Mesendoderm (in vitro differentiated cells): Measurements from ENCODE around the gene ZC2HC1C.

ENCODE experiments used
- DNase-seq: peaks from one replicate; pipeline ENCODE4 v3.0.0; 2013
- H2AK5ac ChIP-seq: 2 replicates; pipeline ENCODE4 v1.6.1; 2013; ENCODE audit warnings: low read length, inconsistent platforms
- H2BK120ac ChIP-seq: 2 replicates; pipeline ENCODE4 v1.6.1; 2013; ENCODE audit warnings: low read depth, mild to moderate bottlenecking, low read length, moderate library complexity, mixed read lengths
- H2BK15ac ChIP-seq: replicated peaks from 2 replicates; pipeline ENCODE4 v1.6.1; 2013; ENCODE audit warnings: low read depth, mild to moderate bottlenecking, moderate library complexity
- H2BK5ac ChIP-seq: 2 replicates; pipeline ENCODE4 v1.6.1; 2013; ENCODE audit warnings: low read length, inconsistent platforms
- H3K18ac ChIP-seq: 2 replicates; pipeline ENCODE4 v1.6.1; 2013; ENCODE audit warnings: mild to moderate bottlenecking, low read length, mixed read lengths
- H3K23ac ChIP-seq: one replicate; pipeline ENCODE4 v1.6.1; 2013; ENCODE audit warnings: low read length
- H3K27ac ChIP-seq: 2 replicates; pipeline ENCODE4 v1.5.1; 2013; ENCODE audit warnings: low read depth, mild to moderate bottlenecking, inconsistent platforms, low read length, moderate library complexity
- H3K27me3 ChIP-seq: 2 replicates; pipeline ENCODE4 v1.6.1; 2013; ENCODE audit warnings: low read length, control low read depth, mild to moderate bottlenecking, inconsistent platforms; ENCODE audit not compliant: insufficient read depth, poor library complexity
- H3K36me3 ChIP-seq: 2 replicates; pipeline ENCODE4 v1.6.1; 2013; ENCODE audit warnings: low read length, inconsistent platforms; ENCODE audit not compliant: control insufficient read depth, insufficient read depth
- H3K4ac ChIP-seq: one replicate; pipeline ENCODE4 v1.6.1; 2013; ENCODE audit warnings: low read depth, mild to moderate bottlenecking, low read length, moderate library complexity
- H3K4me1 ChIP-seq: 2 replicates; pipeline ENCODE4 v1.6.1; 2013; ENCODE audit warnings: low read depth, low read length, inconsistent platforms; ENCODE audit not compliant: control insufficient read depth
- H3K4me2 ChIP-seq: 2 replicates; pipeline ENCODE4 v1.6.1; 2013; ENCODE audit warnings: low read length
- H3K4me3 ChIP-seq: 2 replicates; pipeline ENCODE4 v1.5.1; 2013; ENCODE audit warnings: mild to moderate bottlenecking, low read length
- H3K56ac ChIP-seq: one replicate; pipeline ENCODE4 v1.6.1; 2013; ENCODE audit warnings: low read length
- H3K79me1 ChIP-seq: 2 replicates; pipeline ENCODE4 v1.6.1; 2013; ENCODE audit warnings: low read length, inconsistent platforms
- H3K79me2 ChIP-seq: 2 replicates; pipeline ENCODE4 v1.6.1; 2013; ENCODE audit warnings: mild to moderate bottlenecking, low read length; ENCODE audit not compliant: control insufficient read depth, insufficient read depth
- H3K9ac ChIP-seq: 2 replicates; pipeline ENCODE4 v1.6.1; 2013; ENCODE audit warnings: low read length, inconsistent platforms
- H4K5ac ChIP-seq: one replicate; pipeline ENCODE4 v1.6.1; 2013; ENCODE audit warnings: low read length
- H4K8ac ChIP-seq: one replicate; pipeline ENCODE4 v1.6.1; 2013; ENCODE audit warnings: low read depth, mild to moderate bottlenecking, control low read depth, low read length, moderate library complexity
- WGBS: extraction: QIAGEN DNeasy Blood & Tissue Kit; methylation state at CpG from one replicate; pipeline ENCODE4 v1.1.7; 2013; ENCODE audit warnings: low lambda C conversion rate, missing lambda C conversion rate; ENCODE audit not compliant: insufficient coverage; ENCODE audit errors: extremely low coverage; 5-methylcytosine and 5-hydroxymethylcytosine counted together

ZC2HC1C gene

GRCh38 chr14:75049731-75050201 is 19.7 kb upstream of the ZC2HC1C start:
- DNase-seq, result no peak
- Histone ChIP-seq H3K27me3 (no peaks in the 10 kb centered on the region), H3K79me1 (peaks cover 2% of the 10 kb centered on the region), H2BK120ac (no peak overlapping the region), H2AK5ac (no peak overlapping the region), H3K36me3 (no peaks in the 10 kb centered on the region), H2BK5ac (no peak overlapping the region), H3K23ac (no peak overlapping the region), H3K79me2 (no peaks in the 10 kb centered on the region), H3K4ac (no peak overlapping the region), H3K4me1 (no peaks in the 10 kb centered on the region), H3K4me3 (no peak overlapping the region), H3K27ac (no peak overlapping the region), H3K18ac (no peak overlapping the region), H3K56ac (no peak overlapping the region), H3K4me2 (no peak overlapping the region), H4K5ac (no peak overlapping the region), H4K8ac (no peak overlapping the region), H2BK15ac (no peak overlapping the region), H3K9ac (no peak overlapping the region)
- no CpG with 5 or more reads among the region's 3 CpGs for WGBS

DNA sequence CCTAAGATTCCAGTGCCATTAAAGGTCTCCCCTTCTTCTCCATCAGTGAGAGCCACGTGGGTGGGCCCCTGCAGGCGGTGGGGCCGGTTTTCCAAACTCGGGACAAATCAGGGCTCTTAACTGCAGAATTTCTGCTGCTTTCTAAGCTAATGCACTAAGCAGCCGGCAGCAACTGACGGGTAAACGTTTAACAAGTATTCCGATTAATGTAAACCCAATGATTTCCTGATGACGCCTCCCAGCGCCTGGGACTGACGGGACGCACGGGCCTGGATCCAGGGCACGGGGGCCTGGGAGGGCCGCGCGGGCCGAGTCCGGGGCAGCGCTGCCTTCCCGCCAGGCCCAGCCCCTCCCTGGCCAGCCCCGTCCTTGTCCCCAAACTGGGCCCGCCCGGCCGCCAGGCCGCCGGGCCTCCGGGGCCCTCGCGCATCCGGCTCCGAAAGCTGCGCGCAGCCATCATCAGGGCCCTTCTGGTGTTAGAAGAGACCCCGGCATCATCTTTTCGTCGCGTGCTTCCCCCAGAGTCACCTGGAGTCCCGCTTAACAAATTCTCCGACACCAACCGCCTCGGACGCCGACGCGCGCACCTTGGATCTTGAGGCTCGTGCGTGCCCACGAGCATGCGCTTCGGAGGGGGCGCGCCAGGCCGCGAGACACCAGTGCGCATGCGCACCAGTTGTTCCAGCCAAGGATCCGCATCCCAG is 18.4 kb upstream of the ZC2HC1C start, which contains the start of gene MLH3:
MLH3 (minus strand) TSS at position 616 of the 704 bp plus-strand sequence. CDS start 1,812 bp downstream, outside the sequence.
- Histone ChIP-seq H2BK15ac (no peak within 1 kb of the TSS), H3K79me2 (no peaks in the 10 kb centered on the region), H3K18ac (peak within 1 kb of the TSS; percentile 99), H3K36me3 (no peaks in the 10 kb centered on the region), H3K79me1 (peaks cover 2% of the 10 kb centered on the region), H3K27ac (peak within 1 kb of the TSS; percentile 67), H3K4me3 (peak within 1 kb of the TSS; percentile 52), H4K5ac (no peak within 1 kb of the TSS), H2BK120ac (no peak within 1 kb of the TSS), H3K9ac (peak within 1 kb of the TSS; percentile 81), H4K8ac (peak within 1 kb of the TSS; percentile 77), H3K23ac (no peak within 1 kb of the TSS), H3K4ac (peak within 1 kb of the TSS; percentile 79), H3K4me1 (no peaks in the 10 kb centered on the region), H3K27me3 (no peaks in the 10 kb centered on the region), H2BK5ac (no peak within 1 kb of the TSS), H3K4me2 (peak within 1 kb of the TSS; percentile 45), H2AK5ac (no peak within 1 kb of the TSS), H3K56ac (peak within 1 kb of the TSS; percentile 81)
- WGBS, result no CpG with 5 or more reads among the region's 59 CpGs
- DNase-seq, result peak; percentile 95

DNA sequence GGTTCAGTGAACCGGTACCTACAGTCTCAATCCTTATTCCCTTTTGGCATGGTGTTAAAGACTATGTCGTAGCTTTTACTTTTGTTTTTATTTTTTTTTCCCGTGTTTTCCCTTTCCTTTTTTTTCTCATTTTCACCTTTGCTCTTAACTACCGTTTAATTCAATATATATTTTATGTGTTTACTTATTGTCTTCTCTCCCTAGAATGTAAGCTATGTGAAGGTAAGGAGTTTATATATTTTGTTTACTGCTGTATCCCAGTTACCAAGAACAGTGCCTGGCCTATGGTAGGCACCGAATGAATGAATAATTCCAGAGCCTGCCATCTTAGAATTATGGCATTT is 17.9 kb upstream of the ZC2HC1C start:
- no peak overlapping the region for H3K9ac ChIP-seq
- H3K4me3 ChIP-seq, result no peak overlapping the region
- no peak overlapping the region for H3K4ac ChIP-seq
- H3K36me3 ChIP-seq, result no peaks in the 10 kb centered on the region
- no peak overlapping the region for H2BK15ac ChIP-seq
- 100% methylated on average over 1 of the region's 5 CpGs for WGBS
- no peak overlapping the region for H3K4me2 ChIP-seq
- no peak overlapping the region for H3K27ac ChIP-seq
- no peak overlapping the region for H2BK120ac ChIP-seq
- H4K5ac ChIP-seq, result no peak overlapping the region
- no peaks in the 10 kb centered on the region for H3K79me2 ChIP-seq
- H3K4me1 ChIP-seq, result no peaks in the 10 kb centered on the region
- no peaks in the 10 kb centered on the region for H3K79me1 ChIP-seq
- DNase-seq, result peak; percentile 14
- H2AK5ac ChIP-seq, result no peak overlapping the region
- no peaks in the 10 kb centered on the region for H3K27me3 ChIP-seq
- no peak overlapping the region for H2BK5ac ChIP-seq
- H3K56ac ChIP-seq, result no peak overlapping the region
- H4K8ac ChIP-seq, result no peak overlapping the region
- H3K18ac ChIP-seq, result no peak overlapping the region
- H3K23ac ChIP-seq, result no peak overlapping the region

DNA sequence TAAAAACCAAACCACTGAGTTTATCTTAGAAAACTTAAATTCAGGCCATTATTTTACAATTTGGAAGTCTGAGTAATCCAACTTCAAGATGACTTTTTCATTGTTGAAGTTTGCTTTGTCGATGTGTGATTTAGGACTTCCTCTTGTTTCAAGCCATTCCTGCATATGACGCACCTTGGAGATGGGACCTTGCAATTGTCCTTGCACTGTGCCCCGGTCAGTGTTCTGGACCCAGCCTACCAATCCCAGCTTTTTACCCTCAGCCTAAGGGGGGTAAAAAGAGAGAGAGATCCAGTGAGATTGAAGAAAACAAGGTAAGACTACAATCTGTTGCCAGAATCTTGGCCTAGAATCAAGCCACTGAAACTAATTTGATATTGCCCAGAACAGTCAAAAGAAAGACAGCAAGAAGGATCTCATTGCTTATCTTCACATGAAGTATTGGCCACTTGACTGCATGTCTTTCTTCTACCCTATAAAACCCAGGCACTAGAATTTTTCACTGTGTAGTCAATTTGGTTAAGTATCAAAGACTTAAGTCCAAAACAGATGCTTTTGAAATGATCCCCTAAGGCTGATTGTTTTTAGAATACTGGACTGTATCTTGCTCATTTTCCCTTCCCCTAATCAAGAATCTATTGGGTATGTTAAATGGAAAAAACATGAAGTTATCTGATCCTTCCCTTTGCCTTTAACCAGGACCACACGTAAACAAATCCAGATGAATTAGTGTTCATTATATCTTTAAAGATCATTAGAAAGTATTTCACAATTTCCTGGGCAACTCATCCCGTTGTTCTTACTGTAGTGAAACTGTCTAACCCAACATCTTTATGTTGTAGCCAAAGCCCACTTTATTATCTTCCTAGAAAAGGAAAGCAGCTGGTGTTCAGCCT is 15.8 kb upstream of the ZC2HC1C start:
- no peak overlapping the region for H3K9ac ChIP-seq
- H2BK5ac ChIP-seq, result no peak overlapping the region
- no CpG with 5 or more reads among the region's 5 CpGs for WGBS
- H2BK120ac ChIP-seq, result no peak overlapping the region
- H4K5ac ChIP-seq, result no peak overlapping the region
- H3K23ac ChIP-seq, result no peak overlapping the region
- H3K27ac ChIP-seq, result no peak overlapping the region
- H2BK15ac ChIP-seq, result no peak overlapping the region
- no peak overlapping the region for H4K8ac ChIP-seq
- no peak for DNase-seq
- no peak overlapping the region for H3K18ac ChIP-seq
- no peak overlapping the region for H2AK5ac ChIP-seq
- H3K4me1 ChIP-seq, result no peaks in the 10 kb centered on the region
- no peak overlapping the region for H3K4me3 ChIP-seq
- no peak overlapping the region for H3K56ac ChIP-seq
- H3K4me2 ChIP-seq, result no peak overlapping the region
- no peak overlapping the region for H3K4ac ChIP-seq
- no peaks in the 10 kb centered on the region for H3K27me3 ChIP-seq
- H3K36me3 ChIP-seq, result no peaks in the 10 kb centered on the region
- no peaks in the 10 kb centered on the region for H3K79me2 ChIP-seq
- H3K79me1 ChIP-seq, result no peaks in the 10 kb centered on the region

DNA sequence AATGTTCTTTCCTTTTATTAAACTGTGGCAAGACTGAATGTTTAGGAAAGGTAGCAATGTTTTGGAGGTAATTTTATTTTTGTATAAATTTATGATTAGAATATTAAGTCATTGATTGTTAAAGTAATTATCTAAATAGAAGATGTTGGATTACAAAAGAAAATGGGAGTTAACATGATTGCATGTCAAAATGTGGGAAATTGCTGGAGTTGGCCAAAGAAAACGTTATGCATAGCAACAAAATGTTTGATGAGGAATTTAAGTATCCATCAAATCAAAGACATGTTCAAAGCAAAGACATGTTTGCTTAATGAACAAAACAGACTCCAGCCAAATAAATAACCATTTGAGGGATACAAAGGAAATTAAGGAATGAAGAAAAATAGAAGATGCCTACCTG is 15.0 kb upstream of the ZC2HC1C start:
- Histone ChIP-seq H2BK5ac (no peak overlapping the region), H2BK120ac (no peak overlapping the region), H3K9ac (no peak overlapping the region), H3K4me2 (no peak overlapping the region), H3K79me2 (no peaks in the 10 kb centered on the region), H3K4me1 (no peaks in the 10 kb centered on the region), H3K18ac (no peak overlapping the region), H3K36me3 (no peaks in the 10 kb centered on the region), H3K79me1 (no peaks in the 10 kb centered on the region), H4K8ac (no peak overlapping the region), H2AK5ac (no peak overlapping the region), H3K23ac (no peak overlapping the region), H2BK15ac (no peak overlapping the region), H3K56ac (no peak overlapping the region), H3K4ac (no peak overlapping the region), H3K27ac (no peak overlapping the region), H3K27me3 (no peaks in the 10 kb centered on the region), H4K5ac (no peak overlapping the region), H3K4me3 (no peak overlapping the region)
- no peak for DNase-seq
- no CpG with 5 or more reads among the region's 1 CpG for WGBS
